ENCODE results near the gene CALHM2. TPM values are rescaled to one million over a fixed set of nuclear protein-coding genes. Genes with fewer than 3 reads are reported as not detected.

The CALHM2 gene
- total RNA-seq, 1 donor from 2014 or later = 1.9 TPM

DNA sequence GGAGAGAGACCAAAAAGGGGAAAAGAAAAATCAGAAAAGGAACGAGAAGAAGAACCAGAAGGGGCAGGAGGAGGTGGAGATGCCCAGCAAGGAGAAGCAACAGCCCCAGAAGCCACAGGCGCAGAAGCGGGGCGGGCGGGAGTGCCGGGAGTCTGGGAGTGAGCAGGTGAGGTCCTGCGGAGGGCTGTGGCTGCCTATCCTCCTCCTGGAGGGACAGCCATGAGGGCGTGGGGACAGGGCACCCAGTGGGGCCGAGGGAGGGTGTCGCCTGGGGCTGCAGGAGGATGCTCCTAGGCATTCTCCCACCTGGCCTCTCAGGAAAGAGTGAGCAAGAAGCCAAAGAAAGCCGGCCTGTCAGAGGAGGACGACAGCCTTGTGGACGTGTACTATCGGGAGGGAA lies 11.8 kb downstream of the CALHM2 start:
- no peak overlapping the region for H3K27ac Mint-ChIP-seq (ENCODE audit: unreplicated experiment)
- H3K4me3 Mint-ChIP-seq (ENCODE audit: unreplicated experiment) = no peak overlapping the region
- H3K9me3 Mint-ChIP-seq (ENCODE audit: unreplicated experiment) = no peaks in the 10 kb centered on the region
- H3K36me3 Mint-ChIP-seq (ENCODE audit: unreplicated experiment) = peaks cover 64% of the 10 kb centered on the region
- DNase-seq (ENCODE audit: extremely low spot score, unreplicated experiment) = no peak
- H3K27me3 Mint-ChIP-seq (ENCODE audit: unreplicated experiment) = no peaks in the 10 kb centered on the region
- peaks cover 4% of the 10 kb centered on the region for H3K4me1 Mint-ChIP-seq (ENCODE audit: unreplicated experiment)
- TF ChIP-seq, protein P1, sequence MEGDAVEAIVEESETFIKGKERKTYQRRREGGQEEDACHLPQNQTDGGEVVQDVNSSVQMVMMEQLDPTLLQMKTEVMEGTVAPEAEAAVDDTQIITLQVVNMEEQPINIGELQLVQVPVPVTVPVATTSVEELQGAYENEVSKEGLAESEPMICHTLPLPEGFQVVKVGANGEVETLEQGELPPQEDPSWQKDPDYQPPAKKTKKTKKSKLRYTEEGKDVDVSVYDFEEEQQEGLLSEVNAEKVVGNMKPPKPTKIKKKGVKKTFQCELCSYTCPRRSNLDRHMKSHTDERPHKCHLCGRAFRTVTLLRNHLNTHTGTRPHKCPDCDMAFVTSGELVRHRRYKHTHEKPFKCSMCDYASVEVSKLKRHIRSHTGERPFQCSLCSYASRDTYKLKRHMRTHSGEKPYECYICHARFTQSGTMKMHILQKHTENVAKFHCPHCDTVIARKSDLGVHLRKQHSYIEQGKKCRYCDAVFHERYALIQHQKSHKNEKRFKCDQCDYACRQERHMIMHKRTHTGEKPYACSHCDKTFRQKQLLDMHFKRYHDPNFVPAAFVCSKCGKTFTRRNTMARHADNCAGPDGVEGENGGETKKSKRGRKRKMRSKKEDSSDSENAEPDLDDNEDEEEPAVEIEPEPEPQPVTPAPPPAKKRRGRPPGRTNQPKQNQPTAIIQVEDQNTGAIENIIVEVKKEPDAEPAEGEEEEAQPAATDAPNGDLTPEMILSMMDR (IDR thresholded peaks at IDR 0.05) = no peak

DNA sequence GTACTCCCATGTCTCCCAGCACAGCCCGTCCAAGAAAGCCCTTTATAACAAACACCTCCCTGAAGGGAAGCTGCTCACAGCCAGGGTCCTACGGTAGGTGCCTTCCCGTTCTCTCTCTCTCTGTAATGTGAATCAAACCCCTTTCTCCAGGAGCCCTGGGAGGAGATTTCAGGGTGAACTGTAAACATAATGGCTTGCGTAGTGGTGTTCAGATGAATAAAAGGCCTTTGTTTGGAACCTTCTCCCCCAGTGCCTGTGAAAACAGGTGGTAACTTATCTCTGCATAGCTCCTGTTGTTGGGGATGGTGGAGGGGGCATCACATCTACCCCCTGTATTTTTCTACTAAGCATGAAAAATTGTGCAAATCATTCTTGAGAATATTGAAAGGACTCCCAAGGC lies 12.4 kb downstream of the CALHM2 start:
- Mint-ChIP-seq H3K4me3 (ENCODE audit: unreplicated experiment) (no peak overlapping the region), H3K27ac (ENCODE audit: unreplicated experiment) (no peak overlapping the region), H3K36me3 (ENCODE audit: unreplicated experiment) (peaks cover 61% of the 10 kb centered on the region), H3K4me1 (ENCODE audit: unreplicated experiment) (peaks cover 4% of the 10 kb centered on the region), H3K27me3 (ENCODE audit: unreplicated experiment) (no peaks in the 10 kb centered on the region), H3K9me3 (ENCODE audit: unreplicated experiment) (no peaks in the 10 kb centered on the region)
- TF ChIP-seq, protein P1 (IDR thresholded peaks at IDR 0.05) = no peak
- DNase-seq (ENCODE audit: extremely low spot score, unreplicated experiment) = no peak

DNA sequence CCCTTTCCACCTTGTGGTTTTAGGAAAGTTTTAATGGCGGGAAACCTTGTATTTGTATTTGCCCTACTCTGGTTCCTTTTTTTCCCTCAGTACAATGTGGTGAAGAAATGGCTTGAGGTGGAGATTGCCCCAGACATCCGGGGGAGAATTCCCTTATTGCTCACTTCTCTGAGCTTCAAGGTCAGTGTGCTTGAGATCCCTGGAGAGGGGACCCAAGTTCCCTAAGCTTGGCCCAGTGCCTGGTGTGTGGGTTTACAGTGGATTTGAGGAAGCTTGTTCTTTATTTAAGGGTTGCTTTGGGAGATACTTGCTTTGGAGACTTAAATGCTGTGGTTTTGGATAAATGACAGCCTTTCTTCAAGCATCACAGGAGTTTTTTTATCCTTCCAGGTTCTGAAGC lies 18.3 kb downstream of the CALHM2 start:
- H3K27ac Mint-ChIP-seq (ENCODE audit: unreplicated experiment) = no peak overlapping the region
- H3K9me3 Mint-ChIP-seq (ENCODE audit: unreplicated experiment) = no peaks in the 10 kb centered on the region
- TF ChIP-seq, protein P1 (IDR thresholded peaks at IDR 0.05) = no peak
- H3K4me1 Mint-ChIP-seq (ENCODE audit: unreplicated experiment) = no peaks in the 10 kb centered on the region
- no peak for DNase-seq (ENCODE audit: extremely low spot score, unreplicated experiment)
- H3K4me3 Mint-ChIP-seq (ENCODE audit: unreplicated experiment) = no peak overlapping the region
- no peaks in the 10 kb centered on the region for H3K27me3 Mint-ChIP-seq (ENCODE audit: unreplicated experiment)
- peaks cover 53% of the 10 kb centered on the region for H3K36me3 Mint-ChIP-seq (ENCODE audit: unreplicated experiment)

DNA sequence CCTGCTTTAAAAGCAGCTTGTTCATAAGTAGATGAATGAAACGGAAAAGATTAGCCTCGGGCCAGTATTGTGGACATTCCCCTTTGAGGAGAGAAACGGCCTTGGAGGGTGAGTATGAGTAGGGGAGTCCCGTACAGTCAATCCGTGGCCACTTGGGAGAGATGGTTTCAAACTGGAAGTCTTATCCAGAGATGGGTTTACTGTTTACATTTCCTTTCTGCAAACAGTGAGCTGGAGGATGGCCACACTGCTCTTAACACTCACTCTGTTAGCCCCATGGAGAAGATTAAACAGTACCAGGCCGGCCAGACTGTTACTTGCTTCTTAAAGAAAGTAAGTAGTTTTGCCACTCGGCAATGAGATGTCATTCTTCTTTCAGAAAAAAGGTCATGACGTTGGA lies 20.3 kb downstream of the CALHM2 start:
- no peaks in the 10 kb centered on the region for H3K27me3 Mint-ChIP-seq (ENCODE audit: unreplicated experiment)
- H3K36me3 Mint-ChIP-seq (ENCODE audit: unreplicated experiment) = peaks cover 50% of the 10 kb centered on the region
- H3K4me1 Mint-ChIP-seq (ENCODE audit: unreplicated experiment) = no peaks in the 10 kb centered on the region
- TF ChIP-seq, protein P1 (IDR thresholded peaks at IDR 0.05) = no peak
- H3K4me3 Mint-ChIP-seq (ENCODE audit: unreplicated experiment) = no peak overlapping the region
- DNase-seq (ENCODE audit: extremely low spot score, unreplicated experiment) = no peak
- no peak overlapping the region for H3K27ac Mint-ChIP-seq (ENCODE audit: unreplicated experiment)
- H3K9me3 Mint-ChIP-seq (ENCODE audit: unreplicated experiment) = no peaks in the 10 kb centered on the region

DNA sequence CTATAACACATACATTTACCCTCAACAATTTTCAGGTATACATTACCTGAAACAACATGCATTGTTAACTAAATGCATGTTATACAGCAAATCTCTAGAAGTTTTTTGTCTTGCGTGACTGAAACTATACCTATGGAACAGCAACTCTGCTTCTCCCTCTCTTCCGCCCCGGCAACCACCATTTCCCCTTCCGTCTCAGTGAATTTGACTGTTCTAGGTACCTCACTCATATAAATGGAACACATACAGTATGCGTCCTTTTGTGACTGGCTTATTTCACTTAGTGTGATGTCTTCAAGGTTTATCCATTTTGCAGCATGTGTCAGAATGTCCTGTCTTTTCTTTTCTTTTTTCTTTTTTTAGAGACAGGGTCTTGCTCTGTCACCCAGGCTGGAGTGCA lies 22.5 kb downstream of the CALHM2 start:
- peaks cover 53% of the 10 kb centered on the region for H3K36me3 Mint-ChIP-seq (ENCODE audit: unreplicated experiment)
- no peaks in the 10 kb centered on the region for H3K9me3 Mint-ChIP-seq (ENCODE audit: unreplicated experiment)
- no peak overlapping the region for H3K27ac Mint-ChIP-seq (ENCODE audit: unreplicated experiment)
- DNase-seq (ENCODE audit: extremely low spot score, unreplicated experiment) = no peak
- no peak overlapping the region for H3K4me3 Mint-ChIP-seq (ENCODE audit: unreplicated experiment)
- TF ChIP-seq, protein P1 (IDR thresholded peaks at IDR 0.05) = no peak
- H3K4me1 Mint-ChIP-seq (ENCODE audit: unreplicated experiment) = no peaks in the 10 kb centered on the region
- no peaks in the 10 kb centered on the region for H3K27me3 Mint-ChIP-seq (ENCODE audit: unreplicated experiment)

Data from osteocyte (in vitro differentiated cells).